ENCODE measurements around the gene SDCBP2. TPM values are rescaled to one million over a fixed set of nuclear protein-coding genes. Genes with fewer than 3 reads are reported as not detected.

Gene SDCBP2
- total and polyA plus RNA-seq, 2 of the 8 experiments (the other 6 are each of a cell fraction or from before 2014, with no cell fraction given) = 4.2 to 6.7 TPM

DNA sequence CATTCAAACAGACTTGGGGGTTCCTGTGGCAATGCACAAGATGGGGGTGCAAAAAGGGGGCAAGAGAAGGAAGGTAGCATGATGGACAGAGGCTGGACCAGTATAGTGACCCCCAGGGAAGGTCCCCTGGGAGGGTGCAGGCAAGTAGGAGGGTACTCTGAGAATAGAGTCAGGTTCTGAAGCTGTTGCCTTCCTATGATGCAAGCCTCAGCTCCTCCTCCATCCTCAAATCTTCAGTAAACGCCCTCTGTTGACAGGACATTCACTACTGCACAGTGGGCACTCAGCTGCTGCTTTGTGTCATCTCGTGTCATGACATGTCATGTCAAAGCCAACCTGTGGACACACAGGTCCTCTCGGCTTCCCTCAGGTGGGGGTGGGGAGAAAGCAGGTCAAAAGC is 5.8 kb upstream of the SDCBP2 start (continued):
- TF ChIP-seq RNF2 (IDR thresholded peaks at IDR 0.05; ENCODE audit: borderline replicate concordance, low read depth, low read length, missing control alignments, poor library complexity, severe bottlenecking) = no peak
- TF ChIP-seq SIN3A (conservative IDR thresholded peaks at IDR 0.05 in 1 of 2, IDR thresholded peaks at IDR 0.05 in 1 of 2; ENCODE audit: low read depth in 1 of 2, low read length in 2 of 2) = peak; percentile 77 to 79; a peak in 3 of 4 replicates

Measured in H1 (cell line).